Measurements from ENCODE around the gene IZUMO4.
"Not testable (repeated sequence)": the region's sequence is repeated elsewhere in the genome, so short reads cannot be mapped to it uniquely, and the experiment has no call there.

The IZUMO4 gene

DNA sequence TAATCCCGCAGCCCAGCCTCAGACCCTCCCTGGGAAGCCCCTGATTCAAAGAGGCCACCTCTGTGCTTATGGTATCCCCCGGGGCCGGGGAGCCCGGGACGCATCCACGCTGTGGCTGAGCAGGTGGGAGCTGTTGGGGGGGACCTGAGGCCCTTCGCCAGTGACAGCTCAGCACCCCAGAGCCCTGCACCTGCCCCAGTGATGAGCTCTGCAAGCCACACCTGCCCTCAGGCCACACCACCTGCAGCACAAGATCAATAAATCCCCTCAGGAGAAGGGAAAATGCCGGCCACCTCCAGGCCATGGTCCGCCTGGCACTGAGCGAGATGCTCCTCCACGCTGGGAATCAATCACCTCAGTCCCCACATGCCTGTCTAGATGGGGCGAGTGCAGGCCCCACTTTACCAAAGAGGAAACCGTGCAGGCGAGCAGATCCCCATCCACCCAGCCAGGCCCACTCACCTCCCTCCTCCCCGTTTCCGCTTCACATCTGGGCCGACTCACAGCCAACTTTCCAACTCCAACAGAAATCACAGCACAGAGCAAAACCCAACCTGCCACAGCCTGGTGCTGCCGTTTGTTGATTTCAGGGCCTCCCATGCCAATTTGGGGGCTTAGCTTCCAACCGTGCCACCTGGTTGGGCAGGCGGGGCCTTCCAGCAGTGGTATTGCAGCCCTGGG lies 13.4 kb upstream of the IZUMO4 start:
- peak; percentile 77 for DNase-seq

DNA sequence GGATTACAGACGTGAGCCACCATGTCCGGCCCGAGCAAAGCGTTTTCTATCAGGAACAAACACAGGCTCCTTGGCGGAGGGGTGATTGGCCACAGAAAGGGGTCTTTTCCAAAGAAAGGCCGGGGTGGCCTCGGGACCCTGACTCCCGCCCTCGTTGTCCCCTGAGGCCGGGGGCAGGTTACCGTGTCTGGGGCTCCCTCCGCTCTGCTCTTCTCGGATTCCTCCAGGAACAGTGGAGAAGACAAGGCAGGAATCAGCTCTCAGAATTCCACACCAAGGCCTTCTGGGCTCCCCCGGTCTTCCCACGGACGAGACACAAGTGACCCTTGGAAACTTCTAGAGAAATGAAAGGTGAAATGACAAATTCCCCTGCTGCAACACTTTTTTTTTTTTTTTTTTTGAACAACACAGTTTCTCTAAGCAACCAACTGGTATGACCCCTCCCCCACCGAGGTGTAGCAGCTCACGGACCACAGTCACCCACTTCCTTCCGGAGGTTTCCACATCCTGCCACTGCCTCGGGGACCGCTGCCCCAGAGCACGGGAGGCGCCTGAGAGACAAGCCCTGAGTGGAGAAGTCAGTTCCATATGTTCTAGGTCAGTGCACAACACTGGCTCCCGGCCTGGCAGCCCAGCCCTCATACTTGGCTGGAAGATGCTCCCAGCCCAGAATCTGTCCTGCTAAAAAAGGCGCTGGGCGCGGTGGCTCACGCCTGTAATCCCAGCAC lies 11.6 kb upstream of the IZUMO4 start:
- peak; percentile 90 to 92 for DNase-seq

DNA sequence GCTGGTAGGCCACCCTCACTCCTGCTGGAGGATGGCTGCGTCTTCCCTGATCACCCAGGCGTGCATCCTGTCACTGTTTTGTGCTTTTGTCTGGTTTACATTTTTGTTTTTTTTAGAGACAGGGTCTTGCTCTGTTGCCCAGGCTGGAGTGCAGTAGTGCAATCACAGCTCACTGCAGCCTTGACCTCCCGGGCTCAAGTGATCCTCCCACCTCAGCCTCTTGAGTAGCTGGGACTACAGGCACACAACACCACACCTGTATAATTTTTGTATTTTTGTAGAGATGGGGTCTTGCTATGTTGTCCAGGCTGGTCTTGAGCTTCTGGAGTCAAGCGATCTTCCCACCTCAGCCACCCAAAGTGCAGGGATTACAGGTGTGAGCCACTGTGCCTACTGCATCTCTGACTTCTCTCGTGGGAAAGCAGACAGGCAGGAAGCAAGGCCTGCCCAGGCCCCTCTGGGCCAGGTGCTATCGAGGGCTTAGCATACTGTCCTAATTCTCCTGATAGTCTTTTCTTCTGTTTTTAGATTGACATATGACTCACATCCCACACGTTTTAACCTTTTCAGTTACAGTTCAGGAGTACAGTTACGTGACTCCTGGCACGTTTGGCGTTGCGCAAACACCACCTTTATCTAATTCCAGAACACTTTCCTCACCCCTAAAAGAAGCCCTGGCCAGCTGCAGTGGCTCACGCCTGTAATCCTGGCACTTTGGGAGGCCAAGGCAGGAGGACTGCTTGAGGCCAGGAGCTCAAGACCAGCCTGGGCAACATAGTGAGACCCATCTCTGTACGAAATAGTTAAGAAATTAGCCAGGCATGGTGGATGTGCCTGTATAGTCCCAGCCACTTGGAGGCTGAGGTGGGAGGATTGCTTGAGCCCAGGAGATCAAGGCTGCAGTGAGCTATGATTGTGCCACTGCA lies 9.8 kb upstream of the IZUMO4 start:
- peak; percentile 73 to 74 for DNase-seq

DNA sequence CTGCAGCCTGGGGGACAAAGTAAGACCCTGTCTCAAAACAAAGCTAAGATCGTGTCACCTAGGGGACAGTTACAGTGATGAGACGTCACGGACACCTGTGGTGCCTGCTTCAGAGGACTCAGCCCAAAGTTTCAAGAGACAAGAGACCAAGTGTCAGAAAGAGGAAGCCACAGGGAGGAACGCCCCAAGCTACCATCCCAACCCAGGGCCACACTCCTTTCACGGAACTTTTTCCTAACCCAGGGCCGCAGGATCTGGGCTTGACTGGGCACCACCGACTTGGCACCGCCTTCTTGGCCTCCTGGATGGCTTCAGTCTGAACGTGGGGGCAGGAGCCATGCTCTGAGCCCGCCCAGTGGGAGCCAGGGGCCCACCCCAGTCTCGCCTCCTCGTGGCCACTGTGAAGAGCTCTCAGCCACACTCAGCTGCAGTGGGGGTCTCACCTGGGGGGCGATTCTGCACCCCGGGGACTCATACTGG lies 9.1 kb upstream of the IZUMO4 start:
- peak in 1 of 2 experiments; percentile 57 for DNase-seq

DNA sequence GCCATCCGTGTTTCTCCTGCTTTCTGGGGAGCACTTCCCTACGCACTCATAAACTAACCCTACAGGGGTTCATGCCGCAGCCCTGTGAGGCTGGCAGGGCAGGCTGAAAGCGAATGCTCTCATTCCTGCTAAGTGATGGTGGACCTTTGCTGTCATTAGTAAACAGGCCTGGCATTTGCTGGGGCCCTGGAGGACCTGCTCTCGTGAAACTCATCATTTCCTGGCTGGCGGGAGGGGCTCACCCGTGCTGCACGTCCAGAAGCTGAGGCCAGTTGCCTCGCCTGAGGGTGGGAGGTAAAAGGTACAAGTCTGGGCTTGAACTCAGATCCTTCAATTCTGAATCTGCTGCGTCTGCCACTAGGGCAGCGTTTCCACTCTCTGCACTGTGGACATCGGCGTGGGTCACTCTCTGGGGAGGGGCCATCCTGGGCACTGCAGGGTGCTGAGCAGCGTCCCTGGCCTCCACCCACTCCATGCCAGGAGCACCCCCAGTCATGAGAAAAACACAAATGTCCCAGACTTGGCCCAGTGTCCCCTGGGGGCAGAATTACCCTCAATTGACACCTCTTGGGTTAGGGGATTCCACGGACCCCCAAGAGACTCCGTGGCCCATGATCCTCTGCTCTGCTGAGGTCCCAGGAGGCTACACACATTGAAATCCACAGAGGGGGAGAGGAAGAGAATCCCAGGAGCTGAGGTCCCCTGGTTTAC lies 7.6 kb upstream of the IZUMO4 start:
- no peak for DNase-seq

DNA sequence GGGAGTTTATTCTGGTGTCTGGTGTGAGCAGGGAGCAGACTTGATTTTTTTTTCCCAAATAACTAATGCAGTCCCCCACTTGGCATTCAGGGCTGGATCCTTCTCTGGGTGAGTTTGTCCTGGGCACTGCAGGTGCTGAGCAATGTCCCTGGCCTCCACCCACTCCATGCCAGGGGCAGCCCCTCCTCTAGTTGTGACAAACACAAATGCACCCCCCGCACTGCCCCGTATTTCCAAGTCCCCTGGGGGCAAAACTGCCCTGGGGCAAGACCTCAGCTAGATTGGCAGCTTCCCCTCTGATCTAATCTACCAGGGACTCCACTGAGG lies 7.0 kb upstream of the IZUMO4 start:
- DNase-seq, result no peak

DNA sequence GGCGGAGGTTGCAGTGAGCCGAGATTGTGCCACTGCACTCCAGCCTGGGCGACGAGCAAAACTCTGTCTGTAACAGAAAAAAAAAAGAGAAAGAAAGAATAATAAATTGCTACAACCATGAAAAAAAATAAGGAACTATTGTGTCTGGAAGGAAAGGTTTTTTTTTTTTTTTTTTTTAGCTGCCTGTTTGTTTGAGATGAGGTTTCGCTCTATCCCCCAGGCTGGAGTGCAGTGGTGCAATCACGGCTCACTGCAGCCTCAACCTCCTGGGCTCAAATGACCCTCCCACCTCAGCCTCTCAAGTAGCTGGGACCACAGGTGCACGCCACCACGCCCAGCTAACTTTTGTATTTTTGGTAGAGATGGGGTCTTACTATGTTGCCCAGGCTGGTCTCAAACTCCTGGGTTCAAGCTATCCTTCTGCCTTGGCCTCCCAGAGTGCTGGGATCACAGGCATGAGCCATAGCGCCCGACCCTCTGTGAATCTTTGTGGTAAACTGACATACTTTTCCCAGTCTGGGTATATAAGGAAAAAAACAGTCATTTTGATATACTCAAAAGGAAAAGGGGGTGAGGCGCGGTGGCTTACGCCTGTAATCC lies 4.7 kb upstream of the IZUMO4 start:
- not testable (repeated sequence) for DNase-seq

DNA sequence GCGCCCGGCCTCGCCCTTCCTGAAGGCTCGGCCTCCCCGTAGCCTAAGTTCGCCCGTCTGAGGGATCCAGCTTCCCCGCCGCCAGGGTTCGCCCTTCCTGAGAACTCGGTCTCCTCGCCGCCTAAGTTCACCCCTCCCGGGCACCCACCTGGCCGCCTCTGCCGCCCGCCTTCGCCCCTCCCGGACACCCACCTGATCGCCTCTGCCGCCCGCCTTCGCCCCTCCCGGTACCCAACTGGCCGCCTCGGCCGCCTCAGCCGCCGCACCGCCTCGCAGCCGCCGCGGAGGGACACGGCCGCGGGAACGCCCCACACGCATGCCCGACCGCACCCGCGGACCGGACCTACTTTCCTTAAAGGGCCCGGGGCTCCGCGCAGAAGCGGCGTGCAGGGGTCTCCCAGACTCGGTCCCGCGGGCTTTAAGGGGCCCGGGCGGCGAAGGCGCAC lies 658 bp upstream of the IZUMO4 start, which contains the start of gene MOB3A:
TSS of gene MOB3A (minus strand) at position 293 of the 446 bp plus-strand sequence. CDS start 17,766 bp downstream, outside the sequence.
- DNase-seq, result no peak

DNA sequence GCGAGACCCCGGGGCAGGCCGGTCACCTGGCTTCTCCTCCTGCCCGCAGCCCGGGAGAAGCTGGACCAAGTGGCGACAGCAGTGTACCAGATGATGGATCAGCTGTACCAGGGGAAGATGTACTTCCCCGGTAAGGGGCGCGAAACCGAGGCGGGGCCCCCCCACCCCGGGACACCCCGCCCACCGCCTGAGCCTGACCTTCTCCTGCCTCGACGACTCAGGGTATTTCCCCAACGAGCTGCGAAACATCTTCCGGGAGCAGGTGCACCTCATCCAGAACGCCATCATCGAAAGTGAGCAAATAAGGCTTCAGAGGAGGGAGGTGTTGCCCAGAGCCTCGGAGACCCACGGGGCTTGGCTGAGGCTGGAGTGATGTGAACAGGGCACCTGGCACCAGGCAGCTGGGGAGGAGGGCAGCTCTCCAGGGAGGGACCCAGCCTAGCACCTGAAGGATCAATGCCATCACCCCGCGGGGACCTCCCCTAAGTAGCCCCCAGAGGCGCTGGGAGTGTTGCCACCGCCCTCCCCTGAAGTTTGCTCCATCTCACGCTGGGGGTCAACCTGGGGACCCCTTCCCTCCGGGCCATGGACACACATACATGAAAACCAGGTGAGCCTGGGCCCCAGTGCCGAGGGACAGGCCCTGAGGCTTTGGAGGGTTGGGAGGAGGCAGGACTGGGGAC lies 629 bp downstream of the IZUMO4 start:
- DNase-seq, result peak; percentile 62 to 67

DNA sequence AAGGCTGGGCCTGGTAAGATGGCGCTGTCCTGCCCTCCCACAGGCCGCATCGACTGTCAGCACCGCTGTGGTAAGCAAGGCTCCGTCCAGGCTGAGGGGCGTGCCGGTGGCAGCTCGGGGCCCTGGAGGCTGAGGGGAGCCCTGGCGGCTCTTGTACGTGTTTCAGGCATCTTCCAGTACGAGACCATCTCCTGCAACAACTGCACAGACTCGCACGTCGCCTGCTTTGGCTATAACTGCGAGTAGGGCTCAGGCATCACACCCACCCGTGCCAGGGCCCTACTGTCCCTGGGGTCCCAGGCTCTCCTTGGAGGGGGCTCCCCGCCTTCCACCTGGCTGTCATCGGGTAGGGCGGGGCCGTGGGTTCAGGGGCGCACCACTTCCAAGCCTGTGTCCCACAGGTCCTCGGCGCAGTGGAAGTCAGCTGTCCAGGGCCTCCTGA lies 1.2 kb downstream of the IZUMO4 start:
- no peak for DNase-seq

DNA sequence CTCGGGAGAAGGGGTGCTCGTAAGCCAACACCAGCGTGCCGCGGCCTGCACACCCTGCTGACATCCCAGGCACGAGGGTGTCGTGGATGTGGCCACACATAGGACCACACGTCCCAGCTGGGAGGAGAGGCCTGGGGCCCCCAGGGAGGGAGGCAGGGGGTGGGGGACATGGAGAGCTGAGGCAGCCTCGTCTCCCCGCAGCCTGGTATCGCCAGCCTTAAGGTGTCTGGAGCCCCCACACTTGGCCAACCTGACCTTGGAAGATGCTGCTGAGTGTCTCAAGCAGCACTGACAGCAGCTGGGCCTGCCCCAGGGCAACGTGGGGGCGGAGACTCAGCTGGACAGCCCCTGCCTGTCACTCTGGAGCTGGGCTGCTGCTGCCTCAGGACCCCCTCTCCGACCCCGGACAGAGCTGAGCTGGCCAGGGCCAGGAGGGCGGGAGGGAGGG lies 2.4 kb downstream of the IZUMO4 start:
- no peak for DNase-seq

DNA sequence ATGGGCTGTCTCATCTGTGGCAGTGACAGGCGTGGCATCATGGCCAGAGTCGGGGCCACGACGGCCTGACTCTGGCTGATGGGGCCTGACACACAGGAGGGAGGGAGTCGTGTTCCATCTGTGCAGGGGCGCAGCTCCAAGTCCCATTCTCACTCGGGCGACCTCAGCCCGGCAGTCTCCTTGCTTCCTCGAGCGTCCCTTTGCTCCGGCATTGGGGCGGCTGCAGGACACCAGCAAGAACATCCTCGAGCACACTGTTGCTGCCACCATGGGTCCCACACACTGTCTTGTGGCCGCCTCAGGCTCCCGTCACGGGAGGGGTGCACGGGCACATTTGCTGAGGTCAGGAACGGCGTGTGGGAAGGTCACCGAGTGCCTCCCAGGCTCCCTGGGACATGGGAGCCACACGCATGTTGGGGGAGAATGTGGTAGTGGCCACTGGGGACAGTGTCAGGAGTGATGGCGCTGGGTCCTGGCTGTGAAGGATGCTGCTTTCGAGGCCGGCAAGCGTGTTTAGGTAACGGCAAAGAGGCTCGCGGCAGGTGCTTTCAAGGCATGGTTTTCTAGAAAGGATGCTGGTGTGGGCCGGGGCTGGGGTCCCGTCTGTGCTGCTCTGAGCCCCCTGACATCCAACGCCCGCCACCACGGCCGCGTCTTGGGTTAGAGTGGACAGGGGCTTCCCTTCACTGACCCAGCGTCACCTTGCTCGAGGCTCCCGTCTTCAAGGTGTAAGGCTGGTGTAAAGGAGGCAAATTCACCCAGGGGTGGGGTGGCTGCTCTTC lies 3.4 kb downstream of the IZUMO4 start:
- no peak for DNase-seq

DNA sequence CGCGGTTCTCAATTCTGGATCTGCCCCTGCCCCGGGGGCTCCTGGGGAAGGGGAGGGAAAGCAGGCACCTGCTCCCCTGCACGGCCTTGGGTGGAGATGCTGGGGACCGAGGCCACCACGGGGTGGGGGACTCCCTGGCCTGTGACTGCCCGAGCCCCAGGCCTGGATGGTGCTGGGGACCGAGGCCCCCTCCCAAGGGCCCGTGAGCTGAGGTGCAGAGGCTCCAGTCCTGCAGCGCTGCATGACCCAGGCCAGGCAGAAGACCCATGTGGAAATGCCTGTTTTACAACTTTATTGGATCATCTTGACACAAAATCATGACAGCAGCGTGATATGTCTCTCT lies 4.0 kb downstream of the IZUMO4 start:
- no peak for DNase-seq

DNA sequence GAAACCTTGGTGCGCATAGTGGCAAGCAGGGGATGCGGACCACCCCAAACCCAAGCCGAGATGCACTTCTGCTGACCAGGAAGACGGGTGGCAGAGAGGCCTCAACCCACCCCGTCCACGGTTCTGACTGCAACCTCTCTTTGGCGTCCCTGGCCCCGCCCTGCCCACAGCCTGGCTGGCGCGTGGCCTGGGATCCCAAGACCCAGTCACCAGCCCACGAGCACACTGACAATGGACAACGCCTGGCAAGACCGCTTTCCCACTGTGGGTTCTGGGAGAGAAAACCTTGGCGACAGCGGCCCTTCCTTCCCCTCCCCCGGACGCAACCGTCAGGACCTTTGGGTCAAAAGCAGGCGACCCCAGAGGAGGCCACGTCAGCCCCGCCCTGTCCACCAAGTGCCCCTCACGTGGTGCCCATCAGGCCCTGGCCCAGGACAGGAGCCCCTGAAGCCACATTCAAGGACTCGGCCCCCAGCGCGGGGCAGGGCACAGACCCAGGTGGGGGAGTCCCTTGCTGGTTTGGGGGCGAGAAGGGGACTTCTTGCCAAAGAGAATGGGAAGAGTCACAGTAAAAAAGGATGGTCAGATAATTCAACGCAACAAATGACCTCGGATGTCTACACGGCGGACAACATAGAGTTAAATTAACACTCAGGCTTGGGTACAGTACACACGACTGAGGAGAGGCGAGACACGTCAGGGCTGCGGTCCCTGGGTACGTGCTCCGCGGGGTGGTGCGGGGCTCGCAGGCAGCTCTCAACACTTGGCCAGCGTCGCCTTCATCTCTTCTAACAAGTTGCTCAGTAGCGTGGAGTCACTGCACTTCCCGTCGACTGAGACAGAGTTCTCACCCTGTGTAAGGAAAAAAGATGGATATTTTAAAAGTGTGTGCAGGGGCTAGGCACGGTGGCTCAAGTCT lies 5.0 kb downstream of the IZUMO4 start:
- no peak for DNase-seq

DNA sequence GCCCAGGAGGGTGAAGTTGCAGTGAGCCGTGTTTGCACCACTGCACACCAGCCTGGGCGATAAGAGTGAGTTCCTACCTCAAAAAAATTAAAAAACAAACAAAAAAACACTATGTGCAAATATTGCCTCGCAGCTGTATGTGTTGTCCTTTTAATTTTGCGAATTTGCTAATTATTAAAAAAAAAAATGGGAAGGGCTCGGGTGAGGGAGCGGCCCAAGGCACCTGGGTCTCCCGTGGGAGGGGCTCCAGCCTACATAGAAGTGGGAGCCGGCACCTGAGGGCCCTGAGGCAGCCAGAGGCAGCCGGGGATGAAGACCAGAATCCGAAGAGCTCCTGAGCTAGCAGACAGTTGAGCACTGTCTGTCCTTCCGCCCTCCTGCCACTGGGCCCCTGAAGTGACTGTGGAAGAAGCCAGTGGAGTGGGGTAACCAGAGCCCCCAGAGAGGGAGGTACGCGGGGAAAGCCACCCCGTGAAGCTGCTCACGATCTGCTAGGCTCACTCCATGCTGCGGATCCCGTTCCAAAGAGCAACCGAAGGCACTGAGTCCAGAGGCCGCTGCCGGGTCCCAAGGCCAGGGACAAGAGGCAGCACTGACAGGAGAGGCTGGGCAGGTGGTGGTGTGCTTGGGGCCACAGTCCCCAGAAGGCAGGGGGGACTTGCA lies 6.5 kb downstream of the IZUMO4 start:
- DNase-seq, result no peak

DNA sequence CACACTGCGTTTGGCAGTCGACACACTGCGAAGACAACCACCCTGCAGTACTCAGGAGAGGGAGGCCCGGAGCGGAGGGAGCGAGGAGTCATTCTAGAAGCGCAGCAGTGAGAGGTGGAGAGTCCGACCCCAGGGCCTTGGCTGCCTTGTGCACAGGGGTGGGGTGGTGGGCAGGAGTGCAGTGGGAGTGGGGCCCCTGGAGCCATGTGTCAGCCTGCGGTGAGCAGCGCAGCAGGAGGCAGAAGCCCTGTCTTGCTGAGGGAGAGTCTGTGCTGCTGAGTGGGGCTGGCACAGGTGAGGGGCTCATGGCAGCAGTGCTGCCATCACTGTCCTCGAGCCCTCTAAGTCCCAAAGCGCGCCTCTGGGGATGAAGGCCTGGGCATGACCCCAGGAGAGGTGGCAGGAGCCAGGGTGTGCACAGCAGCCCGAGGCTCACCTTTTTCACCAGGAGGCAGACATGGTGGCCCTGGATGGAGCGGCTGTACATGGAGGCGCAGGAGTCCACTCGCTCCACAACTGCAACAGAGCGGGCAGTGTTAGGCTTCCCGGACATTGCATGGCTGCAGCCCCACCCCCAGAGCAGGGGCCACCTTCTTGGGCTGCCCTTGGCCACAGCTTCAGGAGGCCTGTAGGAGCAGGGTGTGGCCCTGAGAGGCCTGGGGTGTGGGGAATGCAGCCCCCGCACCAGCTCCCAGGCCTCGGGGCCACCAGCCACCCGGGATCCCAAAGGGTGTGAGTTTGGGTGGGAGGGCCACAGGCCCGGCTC lies 11.7 kb downstream of the IZUMO4 start:
- DNase-seq, result no peak

DNA sequence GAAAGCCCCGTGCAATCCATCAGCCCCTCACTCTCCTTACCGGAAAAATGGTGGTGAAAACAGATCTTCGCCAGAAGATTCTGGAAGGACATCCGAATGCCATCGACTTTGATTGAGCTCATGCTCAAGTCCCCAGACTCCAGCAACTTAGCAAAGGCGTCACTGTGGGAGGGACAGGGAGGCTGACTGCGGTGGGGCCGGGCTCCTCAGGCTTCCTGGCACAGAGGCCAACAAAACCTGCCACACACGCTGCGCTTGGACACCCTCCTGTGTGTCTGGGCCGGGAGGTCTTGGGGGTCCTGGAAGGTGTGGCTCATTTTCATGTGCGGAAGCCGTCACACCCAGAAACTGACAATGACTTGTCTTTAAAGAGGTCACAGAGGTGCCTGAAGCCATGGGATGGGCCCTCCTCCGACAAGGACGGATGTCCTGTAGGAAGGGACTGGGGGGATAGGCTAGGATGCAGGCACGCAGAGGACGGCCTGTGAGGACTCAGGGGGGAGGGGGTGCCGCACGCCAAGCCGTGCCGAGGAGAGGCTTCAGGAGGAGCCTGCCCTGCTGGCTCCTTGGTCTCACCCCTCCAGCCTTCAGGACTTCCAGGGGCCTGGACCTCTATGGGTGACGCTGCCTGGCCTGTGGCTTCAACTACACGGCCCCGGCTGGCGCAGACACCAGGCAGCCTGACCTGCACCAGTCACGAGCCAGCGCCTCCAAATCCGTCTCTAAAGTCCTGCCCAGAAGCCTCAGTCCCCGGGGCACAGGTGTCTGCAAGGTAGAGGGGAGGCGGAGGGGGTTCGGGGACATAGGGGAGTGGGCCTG lies 12.5 kb downstream of the IZUMO4 start:
- DNase-seq, result no peak
